Measurements from ENCODE around the gene ZNF444. TPM values are rescaled to one million over a fixed set of nuclear protein-coding genes. Genes with fewer than 3 reads are reported as not detected.

Gene ZNF444
- total and polyA plus RNA-seq, 4 donors, result 6.1 to 30.4 (median 21.0) TPM

- H3K27me3 ChIP-seq (ENCODE audit: control insufficient read depth in 4 of 4, insufficient read depth in 4 of 4, low read length in 3 of 4), result no peaks in the 10 kb centered on the region
- 23% methylated on average over 8 of the region's 8 CpGs for WGBS
- TF ChIP-seq NR2F2 (IDR thresholded peaks at IDR 0.05) (peak; percentile 19), EGR1 (IDR thresholded peaks at IDR 0.05; ENCODE audit: low read depth in 2 of 2) (no peak), TAF1 (conservative IDR thresholded peaks at IDR 0.05) (no peak), RXRA (IDR thresholded peaks at IDR 0.05) (no peak)
- H3K4me1 ChIP-seq (ENCODE audit: control insufficient read depth in 4 of 4, insufficient read depth in 4 of 4, low read length in 3 of 4), result peaks cover 20 to 60% (median 47%) of the 10 kb centered on the region in 4 donors
- no peaks in the 10 kb centered on the region for H3K9me3 ChIP-seq (ENCODE audit: control insufficient read depth in 4 of 4, low read length in 3 of 4)
- H3K4me3 ChIP-seq (ENCODE audit: low read depth in 1 of 3, low read length in 3 of 3), result peak overlapping the region; percentile 71 to 84 (median 79)
- H3K9ac ChIP-seq (ENCODE audit: low read depth in 1 of 2, low read length in 2 of 2), result peak overlapping the region; percentile 29 to 34
- no peaks in the 10 kb centered on the region for H3K36me3 ChIP-seq (ENCODE audit: control insufficient read depth in 4 of 4, insufficient read depth in 3 of 4, low read depth in 1 of 4, low read length in 3 of 4)
- no peak for DNase-seq (ENCODE audit: low spot score)
- peak overlapping the region; percentile 92 to 97 for H3K27ac ChIP-seq (ENCODE audit: low read depth in 1 of 2, low read length in 2 of 2)
These were observed 22.2 kb upstream of the ZNF444 start for GRCh38 chr19:56118666-56119581.

- Histone ChIP-seq H3K27ac (ENCODE audit: low read depth in 1 of 2, low read length in 2 of 2) (peak overlapping the region; percentile 92 to 97), H3K27me3 (ENCODE audit: control insufficient read depth in 4 of 4, insufficient read depth in 4 of 4, low read length in 3 of 4) (no peaks in the 10 kb centered on the region), H3K4me3 (ENCODE audit: low read depth in 1 of 3, low read length in 3 of 3) (peak overlapping the region; percentile 71 to 84 (median 79)), H3K36me3 (ENCODE audit: control insufficient read depth in 4 of 4, insufficient read depth in 3 of 4, low read depth in 1 of 4, low read length in 3 of 4) (no peaks in the 10 kb centered on the region), H3K4me1 (ENCODE audit: control insufficient read depth in 4 of 4, insufficient read depth in 4 of 4, low read length in 3 of 4) (peaks cover 16 to 53% (median 43%) of the 10 kb centered on the region in 4 donors), H3K9me3 (ENCODE audit: control insufficient read depth in 4 of 4, low read length in 3 of 4) (no peaks in the 10 kb centered on the region), H3K9ac (ENCODE audit: low read depth in 1 of 2, low read length in 2 of 2) (peak overlapping the region; percentile 29 to 34)
- DNase-seq (ENCODE audit: low spot score), result no peak
- no peak for TF ChIP-seq ATF3 (IDR thresholded peaks at IDR 0.05)
- no peak for TF ChIP-seq RXRA (IDR thresholded peaks at IDR 0.05)
- no peak for TF ChIP-seq GABPA (IDR thresholded peaks at IDR 0.05 in 1 of 2, conservative IDR thresholded peaks at IDR 0.05 in 1 of 2)
- TF ChIP-seq FOXA1 (IDR thresholded peaks at IDR 0.05), result no peak
- no peak for TF ChIP-seq SP1 (IDR thresholded peaks at IDR 0.05)
- no peak for TF ChIP-seq MAX (IDR thresholded peaks at IDR 0.05)
- no peak for TF ChIP-seq FOXA2 (IDR thresholded peaks at IDR 0.05)
- WGBS, result 12% methylated on average over 16 of the region's 16 CpGs
These were observed 21.5 kb upstream of the ZNF444 start for GRCh38 chr19:56119582-56119978.

GRCh38 chr19:56120002-56120370 is 21.1 kb upstream of the ZNF444 start:
- DNase-seq (ENCODE audit: low spot score), result no peak
- no peaks in the 10 kb centered on the region for H3K27me3 ChIP-seq (ENCODE audit: control insufficient read depth in 4 of 4, insufficient read depth in 4 of 4, low read length in 3 of 4)
- TF ChIP-seq SP1 (IDR thresholded peaks at IDR 0.05), result no peak
- no peak for TF ChIP-seq RXRA (IDR thresholded peaks at IDR 0.05)
- TF ChIP-seq GABPA (IDR thresholded peaks at IDR 0.05 in 1 of 2, conservative IDR thresholded peaks at IDR 0.05 in 1 of 2), result no peak
- no peak for TF ChIP-seq MAX (IDR thresholded peaks at IDR 0.05)
- no peak for TF ChIP-seq ATF3 (IDR thresholded peaks at IDR 0.05)
- TF ChIP-seq EGR1 (IDR thresholded peaks at IDR 0.05; ENCODE audit: low read depth in 2 of 2), result no peak
- TF ChIP-seq RAD21 (IDR thresholded peaks at IDR 0.05), result no peak
- no peak for TF ChIP-seq NR2F2 (IDR thresholded peaks at IDR 0.05)
- no peak for TF ChIP-seq REST (IDR thresholded peaks at IDR 0.05)
- no peak for TF ChIP-seq FOXA2 (IDR thresholded peaks at IDR 0.05)
- no peak for TF ChIP-seq YY1 (IDR thresholded peaks at IDR 0.05)
- no peak for TF ChIP-seq HNF4A (conservative IDR thresholded peaks at IDR 0.05)
- no peak for TF ChIP-seq TAF1 (conservative IDR thresholded peaks at IDR 0.05)
- TF ChIP-seq CTCF (IDR thresholded peaks at IDR 0.05; ENCODE audit: low read depth, low read length, missing input control), result no peak
- H3K4me3 ChIP-seq (ENCODE audit: low read depth in 1 of 3, low read length in 3 of 3), result peak overlapping the region; percentile 71 to 84 (median 79)
- H3K9ac ChIP-seq (ENCODE audit: low read depth in 1 of 2, low read length in 2 of 2), result peak overlapping the region; percentile 34 to 75
- H3K9me3 ChIP-seq (ENCODE audit: control insufficient read depth in 4 of 4, low read length in 3 of 4), result no peaks in the 10 kb centered on the region
- peaks cover 12 to 49% (median 39%) of the 10 kb centered on the region in 4 donors for H3K4me1 ChIP-seq (ENCODE audit: control insufficient read depth in 4 of 4, insufficient read depth in 4 of 4, low read length in 3 of 4)
- 8% methylated on average over 8 of the region's 8 CpGs for WGBS
- no peaks in the 10 kb centered on the region for H3K36me3 ChIP-seq (ENCODE audit: control insufficient read depth in 4 of 4, insufficient read depth in 3 of 4, low read depth in 1 of 4, low read length in 3 of 4)
- peak overlapping the region; percentile 92 to 97 for H3K27ac ChIP-seq (ENCODE audit: low read depth in 1 of 2, low read length in 2 of 2)
